ENCODE results near the gene CAPNS1.
"Not testable (repeated sequence)": the region's sequence is repeated elsewhere in the genome, so short reads cannot be mapped to it uniquely, and the experiment has no call there.

The CAPNS1 gene

DNA sequence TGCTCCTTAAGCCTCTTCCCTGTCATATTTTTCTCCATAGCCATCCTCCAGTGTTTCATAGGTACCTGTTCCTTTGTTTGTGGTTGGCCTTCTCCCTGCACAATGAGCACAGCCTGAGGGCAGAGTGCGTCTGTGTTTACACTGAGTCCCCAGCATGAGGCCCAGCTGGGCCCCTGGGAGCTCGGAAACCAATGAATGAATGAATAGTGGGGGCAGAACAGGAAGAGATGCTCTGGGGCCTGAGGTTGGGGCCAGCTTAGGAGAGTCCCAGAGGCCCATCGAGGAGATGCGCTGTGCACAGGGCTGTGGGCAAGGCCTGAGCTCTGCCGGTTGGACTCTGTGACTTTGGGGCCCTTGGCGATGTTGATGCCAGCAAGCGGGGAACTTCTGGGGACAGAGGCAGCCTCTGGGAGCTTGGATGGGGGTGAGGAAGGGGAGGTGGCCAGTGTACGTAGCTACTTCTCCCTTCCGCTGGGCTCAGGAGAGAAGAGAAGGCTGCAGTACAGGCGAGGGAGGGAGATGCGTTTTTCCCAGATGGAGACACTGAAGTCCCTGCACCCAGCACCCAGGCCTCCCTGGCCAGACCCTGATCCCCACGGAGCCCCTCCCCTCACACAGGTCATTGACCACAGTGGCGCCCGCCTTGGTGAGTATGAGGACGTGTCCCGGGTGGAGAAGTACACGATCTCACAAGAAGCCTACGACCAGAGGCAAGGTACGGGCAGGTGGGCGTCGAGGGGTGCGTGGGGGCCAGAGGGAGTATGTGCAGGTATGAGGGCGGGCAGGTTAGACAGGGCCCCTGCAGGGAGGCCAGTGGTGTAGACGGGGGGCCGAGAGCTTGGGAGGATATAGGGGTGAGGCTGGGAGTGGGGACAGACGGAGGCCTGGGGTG, 19.5 kb upstream of the CAPNS1 start:
- DNase-seq (ENCODE audit: low read depth, low spot score): no peak
- Histone ChIP-seq H3K4me3 (no peak overlapping the region), H3K27ac (no peak overlapping the region), H3K9me3 (ENCODE audit: low read depth, low read length) (no peaks in the 10 kb centered on the region), H3K36me3 (ENCODE audit: insufficient read depth, low read length) (peaks cover 6% of the 10 kb centered on the region; the same call in 1 of the 2 replicates), H3K9ac (ENCODE audit: insufficient read length) (peak overlapping the region; percentile 55)
- TF ChIP-seq POLR2AphosphoS5 (IDR thresholded peaks at IDR 0.05; ENCODE audit: borderline replicate concordance, low read depth, low read length): no peak
- no peak for TF ChIP-seq FOXP2 (optimal IDR thresholded peaks at IDR 0.05; ENCODE audit: control extremely low read depth, extremely low read length, insufficient read depth)
- no peak for TF ChIP-seq EZH2 (IDR thresholded peaks at IDR 0.05)

- Histone ChIP-seq H3K4me3 (no peak overlapping the region), H3K36me3 (ENCODE audit: insufficient read depth, low read length) (peaks cover 6% of the 10 kb centered on the region; the same call in 1 of the 2 replicates), H3K9ac (ENCODE audit: insufficient read length) (no peak overlapping the region), H3K9me3 (ENCODE audit: low read depth, low read length) (no peaks in the 10 kb centered on the region), H3K27ac (no peak overlapping the region)
- DNase-seq (ENCODE audit: low read depth, low spot score): no peak
- TF ChIP-seq FOXP2 (optimal IDR thresholded peaks at IDR 0.05; ENCODE audit: control extremely low read depth, extremely low read length, insufficient read depth) (no peak), EZH2 (IDR thresholded peaks at IDR 0.05) (no peak), POLR2AphosphoS5 (IDR thresholded peaks at IDR 0.05; ENCODE audit: borderline replicate concordance, low read depth, low read length) (no peak)
Measured at GRCh38 chr19:36120984-36121358, 18.9 kb upstream of the CAPNS1 start.

DNA sequence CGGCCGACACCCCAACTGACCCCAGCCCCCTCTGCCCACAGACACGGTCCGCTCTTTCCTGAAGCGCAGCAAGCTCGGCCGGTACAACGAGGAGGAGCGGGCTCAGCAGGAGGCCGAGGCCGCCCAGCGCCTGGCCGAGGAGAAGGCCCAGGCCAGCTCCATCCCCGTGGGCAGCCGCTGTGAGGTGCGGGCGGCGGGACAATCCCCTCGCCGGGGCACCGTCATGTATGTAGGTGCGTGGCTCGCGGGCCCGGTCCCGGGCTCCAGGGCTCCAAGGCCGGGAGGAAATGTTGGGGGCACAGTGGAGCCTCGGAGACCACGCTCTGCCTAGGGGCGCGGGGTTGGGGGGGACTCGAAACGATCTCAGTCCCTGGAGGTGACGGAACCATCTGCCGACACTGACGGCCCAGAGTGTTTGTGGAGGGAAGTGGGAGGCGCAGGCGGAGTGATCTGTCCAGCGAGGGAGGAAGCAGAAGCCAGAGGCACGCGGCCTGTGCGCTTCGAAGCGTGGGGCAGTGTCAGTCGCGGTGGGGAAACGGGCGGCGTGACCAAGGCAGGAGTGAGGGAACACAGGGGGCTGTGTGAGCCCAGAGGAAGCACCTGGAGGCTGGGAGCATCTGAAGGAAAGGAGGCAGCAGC, 18.3 kb upstream of the CAPNS1 start:
- no peak for DNase-seq (ENCODE audit: low read depth, low spot score)
- TF ChIP-seq POLR2AphosphoS5 (IDR thresholded peaks at IDR 0.05; ENCODE audit: borderline replicate concordance, low read depth, low read length) (no peak), FOXP2 (optimal IDR thresholded peaks at IDR 0.05; ENCODE audit: control extremely low read depth, extremely low read length, insufficient read depth) (no peak), EZH2 (IDR thresholded peaks at IDR 0.05) (no peak)
- H3K9ac ChIP-seq (ENCODE audit: insufficient read length): no peak overlapping the region

GRCh38 chr19:36125557-36125956, 14.3 kb upstream of the CAPNS1 start:
- Histone ChIP-seq H3K36me3 (ENCODE audit: insufficient read depth, low read length) (no peaks in the 10 kb centered on the region; the same call in 1 of the 2 replicates), H3K27ac (no peak overlapping the region), H3K9me3 (ENCODE audit: low read depth, low read length) (no peaks in the 10 kb centered on the region), H3K9ac (ENCODE audit: insufficient read length) (no peak overlapping the region), H3K4me3 (no peak overlapping the region)
- TF ChIP-seq POLR2AphosphoS5 (IDR thresholded peaks at IDR 0.05; ENCODE audit: borderline replicate concordance, low read depth, low read length): no peak
- TF ChIP-seq FOXP2 (optimal IDR thresholded peaks at IDR 0.05; ENCODE audit: control extremely low read depth, extremely low read length, insufficient read depth): no peak
- TF ChIP-seq EZH2 (IDR thresholded peaks at IDR 0.05): no peak
- DNase-seq (ENCODE audit: low read depth, low spot score): no peak

More for the DNA sequence above, 18.3 kb upstream of the CAPNS1 start:
- no peak overlapping the region for H3K27ac ChIP-seq
- H3K9me3 ChIP-seq (ENCODE audit: low read depth, low read length): no peaks in the 10 kb centered on the region
- H3K36me3 ChIP-seq (ENCODE audit: insufficient read depth, low read length): peaks cover 6% of the 10 kb centered on the region; the same call in 1 of the 2 replicates
- H3K4me3 ChIP-seq: no peak overlapping the region

DNA sequence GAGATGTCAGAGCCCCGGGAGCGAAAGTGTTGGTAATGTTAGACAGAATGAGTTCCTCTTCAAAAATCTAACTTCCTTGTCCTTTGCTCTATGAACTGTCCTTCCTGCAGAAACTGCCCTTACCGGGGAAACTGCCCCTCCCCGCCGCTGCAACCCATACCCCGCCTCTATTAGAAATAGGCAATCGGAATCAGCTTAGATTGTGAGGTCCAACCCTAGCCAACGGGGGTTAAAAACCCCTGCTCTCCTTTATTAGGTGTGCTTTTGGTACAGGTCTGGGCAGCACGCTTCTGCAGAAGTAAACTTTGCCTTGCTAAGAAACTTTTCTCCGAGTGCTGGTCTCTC, 11.5 kb upstream of the CAPNS1 start:
- peak overlapping the region; percentile 77 for H3K4me3 ChIP-seq
- peak overlapping the region; percentile 56 for H3K9ac ChIP-seq (ENCODE audit: insufficient read length)
- no peaks in the 10 kb centered on the region for H3K9me3 ChIP-seq (ENCODE audit: low read depth, low read length)
- no peak for DNase-seq (ENCODE audit: low read depth, low spot score)
- peak overlapping the region; percentile 83 for H3K27ac ChIP-seq
- H3K36me3 ChIP-seq (ENCODE audit: insufficient read depth, low read length): no peaks in the 10 kb centered on the region; the same call in 1 of the 2 replicates
- TF ChIP-seq FOXP2 (optimal IDR thresholded peaks at IDR 0.05; ENCODE audit: control extremely low read depth, extremely low read length, insufficient read depth) (no peak), EZH2 (IDR thresholded peaks at IDR 0.05) (no peak)

DNA sequence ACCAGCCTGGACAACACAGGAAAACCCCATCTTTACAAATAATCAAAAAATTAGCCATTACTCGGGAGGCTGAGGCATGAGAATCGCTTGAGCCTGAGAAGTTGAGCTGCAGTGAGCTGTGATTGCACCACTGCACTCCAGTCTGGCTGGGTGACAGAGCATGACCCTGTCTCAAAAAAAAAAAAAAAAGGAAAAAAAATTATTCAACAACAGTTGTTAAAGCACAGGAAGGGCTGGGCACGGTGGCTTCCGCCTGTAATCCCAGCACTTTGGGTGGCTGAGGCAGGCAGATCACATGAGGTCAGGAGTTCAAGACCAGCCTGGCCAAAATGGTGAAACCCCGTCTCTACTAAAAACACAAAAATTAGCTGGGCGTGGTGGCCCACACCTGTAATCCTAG, 8.6 kb upstream of the CAPNS1 start:
- not testable (repeated sequence) for H3K4me3 ChIP-seq; DNase-seq (ENCODE audit: low read depth, low spot score)

DNA sequence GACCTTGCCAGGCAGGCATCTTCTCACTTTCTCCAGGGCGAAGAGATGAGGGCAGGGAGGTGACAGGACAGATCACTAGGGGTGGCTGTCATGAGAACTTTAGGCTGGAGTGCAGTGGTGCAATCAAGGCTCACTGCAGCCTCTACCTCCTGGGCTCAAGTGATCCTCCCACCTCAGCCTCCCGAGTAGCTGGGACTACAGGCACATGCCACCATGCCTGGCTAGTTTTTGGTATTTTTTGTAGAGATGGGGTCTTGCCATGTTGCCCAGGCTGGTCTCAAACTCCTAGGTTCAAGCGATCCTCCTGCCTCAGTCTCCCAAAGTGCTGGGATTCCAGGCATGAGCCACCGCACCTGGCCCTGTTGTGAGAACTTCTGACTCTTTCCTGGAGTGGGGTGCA, 5.0 kb upstream of the CAPNS1 start:
- H3K9ac ChIP-seq (ENCODE audit: insufficient read length); H3K9me3 ChIP-seq (ENCODE audit: low read depth, low read length); H3K36me3 ChIP-seq (ENCODE audit: insufficient read depth, low read length); DNase-seq (ENCODE audit: low read depth, low spot score); H3K4me3 ChIP-seq; H3K27ac ChIP-seq: not testable (repeated sequence)

More for the DNA sequence above, 8.6 kb upstream of the CAPNS1 start:
- H3K9ac ChIP-seq (ENCODE audit: insufficient read length); H3K36me3 ChIP-seq (ENCODE audit: insufficient read depth, low read length); H3K9me3 ChIP-seq (ENCODE audit: low read depth, low read length); H3K27ac ChIP-seq: not testable (repeated sequence)

GRCh38 chr19:36136964-36137686, 2.7 kb upstream of the CAPNS1 start:
- Histone ChIP-seq H3K9me3 (ENCODE audit: low read depth, low read length) (no peaks in the 10 kb centered on the region), H3K27ac (no peak overlapping the region), H3K9ac (ENCODE audit: insufficient read length) (no peak overlapping the region), H3K36me3 (ENCODE audit: insufficient read depth, low read length) (peaks cover 7% of the 10 kb centered on the region; the same call in 1 of the 2 replicates), H3K4me3 (no peak overlapping the region)
- TF ChIP-seq EZH2 (IDR thresholded peaks at IDR 0.05): no peak
- no peak for TF ChIP-seq POLR2AphosphoS5 (IDR thresholded peaks at IDR 0.05; ENCODE audit: borderline replicate concordance, low read depth, low read length)
- no peak for TF ChIP-seq FOXP2 (optimal IDR thresholded peaks at IDR 0.05; ENCODE audit: control extremely low read depth, extremely low read length, insufficient read depth)
- no peak for DNase-seq (ENCODE audit: low read depth, low spot score)

Data from SK-N-MC (cell line).